Fibroblast of peridontal ligament (primary cell): ENCODE measurements around the gene OR6C1.
"Not testable (repeated sequence)": the region's sequence is repeated elsewhere in the genome, so short reads cannot be mapped to it uniquely, and the experiment has no call there.

Experiments
- DNase-seq: peaks from one replicate; pipeline ENCODE4 v3.0.0-alpha.2; 2010; ENCODE audit errors: extremely low read depth

OR6C1 gene

DNA sequence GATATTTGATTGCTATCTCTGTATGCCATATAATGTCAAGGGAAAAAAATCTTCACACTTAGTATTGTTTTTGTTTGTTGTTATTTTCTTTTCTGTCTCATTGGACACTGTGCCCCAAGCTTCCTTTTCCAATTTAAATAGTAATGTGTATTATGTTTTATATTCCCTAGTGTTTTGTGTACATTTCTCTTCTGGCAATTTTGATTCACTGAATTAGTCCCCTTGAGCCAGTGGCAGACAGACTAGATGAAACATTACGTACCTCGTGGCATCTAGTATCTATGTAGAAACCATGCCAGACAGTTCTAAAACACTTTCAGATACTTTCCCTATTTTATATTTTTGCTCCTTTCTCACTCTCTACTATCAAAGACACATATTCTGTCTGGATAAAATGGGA lies at the start of gene OR6C1:
OR6C1 (plus strand) TSS at position 301 of the 400 bp plus-strand sequence. CDS start 6,257 bp downstream, outside the sequence.
- DNase-seq, result no peak

DNA sequence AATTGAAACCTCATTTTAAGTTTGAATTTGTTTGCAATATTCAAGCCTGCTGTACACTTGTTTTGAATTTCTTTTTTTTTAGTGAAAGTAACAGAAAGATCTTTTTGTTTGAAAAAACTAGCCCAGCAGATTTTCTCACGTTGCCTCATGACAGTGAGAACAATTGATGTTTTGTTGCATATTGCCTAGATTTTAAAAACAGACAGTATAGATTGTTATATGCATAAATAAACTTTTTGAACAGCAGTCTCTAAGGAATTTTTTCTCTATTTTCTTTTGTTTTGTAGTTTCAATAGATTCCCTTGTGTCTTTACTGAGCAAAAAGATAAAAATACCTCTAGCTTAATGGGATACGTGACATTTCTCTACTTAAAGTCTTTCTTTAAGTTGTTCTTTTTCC lies 33.2 kb upstream of the OR6C1 start:
- no peak for DNase-seq

DNA sequence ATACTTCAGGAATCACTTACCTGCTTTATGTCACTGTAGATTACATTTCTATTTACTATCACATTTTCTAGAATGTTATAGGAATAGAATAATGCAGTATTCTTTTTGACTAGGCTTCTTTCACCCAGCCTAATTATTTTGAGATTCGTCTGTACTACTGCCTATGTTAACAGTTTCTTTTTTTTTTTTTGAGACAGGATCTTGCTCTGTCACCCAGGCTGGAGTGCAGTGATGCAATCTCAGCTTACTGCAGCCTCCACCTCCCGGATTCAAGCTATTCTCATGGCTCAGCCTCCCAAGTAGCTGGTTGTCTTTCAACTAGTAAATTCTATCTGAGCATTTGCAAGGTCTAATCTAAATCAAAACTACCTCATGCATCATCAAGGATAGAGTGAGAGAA lies 24.1 kb upstream of the OR6C1 start:
- DNase-seq, result no peak

DNA sequence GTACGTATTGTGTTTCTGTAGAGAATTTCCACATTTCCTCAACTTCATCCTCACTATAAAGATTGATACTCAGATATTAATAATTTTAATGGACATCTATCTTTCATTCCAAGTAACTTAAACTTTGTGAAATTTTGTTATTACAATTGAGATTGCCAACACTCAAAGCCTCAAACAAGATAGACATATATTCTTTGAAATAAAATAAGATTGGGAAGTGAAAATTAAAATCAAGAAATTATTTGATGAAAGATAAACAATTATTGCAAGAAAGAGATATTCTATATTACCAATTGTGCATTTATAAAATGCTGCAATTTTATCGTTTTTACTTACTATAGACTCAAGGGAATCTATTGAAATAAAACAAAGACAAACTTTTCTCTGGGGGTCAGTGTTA lies 17.7 kb upstream of the OR6C1 start, which contains the start of gene OR6C6:
OR6C6 (minus strand) TSS at position 101 of the 400 bp plus-strand sequence. CDS start 1,337 bp downstream, outside the sequence.
- DNase-seq, result no peak

DNA sequence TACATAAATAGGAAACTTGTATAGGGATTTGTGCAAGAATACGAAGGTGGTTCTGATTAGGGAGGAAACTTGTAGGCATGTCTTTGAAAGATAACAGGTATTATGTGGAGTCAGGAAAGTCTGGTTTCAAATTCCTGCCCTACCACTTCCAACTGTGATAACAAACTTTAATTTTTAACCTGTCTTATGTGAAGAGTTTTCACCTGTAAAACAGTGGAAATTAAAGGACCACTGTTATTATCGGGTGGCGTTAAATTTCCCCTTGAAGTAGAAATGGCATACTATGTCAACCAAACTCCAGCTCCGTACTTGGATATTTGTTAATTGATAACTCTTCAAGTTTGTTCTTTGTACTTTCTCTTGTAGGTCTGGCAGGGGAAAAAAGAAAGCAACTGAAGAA lies 6.1 kb downstream of the OR6C1 start:
- no peak for DNase-seq

DNA sequence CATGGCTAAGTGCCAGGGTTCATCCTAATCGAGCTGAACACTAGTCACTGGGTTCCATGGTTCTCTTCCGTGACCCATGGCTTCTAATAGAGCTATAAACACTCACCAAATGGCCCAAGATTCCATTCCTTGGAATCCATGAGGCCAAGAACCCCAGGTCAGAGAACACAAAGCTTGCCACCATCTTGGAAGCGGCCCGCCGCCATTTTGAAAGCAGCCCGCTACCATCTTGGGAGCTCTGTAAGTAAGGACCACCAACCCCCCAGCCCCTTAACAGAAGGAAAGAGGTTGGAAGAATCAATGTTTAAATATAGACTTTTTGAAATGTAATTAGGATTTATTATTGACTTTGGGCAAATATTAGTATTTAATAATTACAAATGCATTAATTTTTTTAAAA lies 11.7 kb downstream of the OR6C1 start:
- not testable (repeated sequence) for DNase-seq

DNA sequence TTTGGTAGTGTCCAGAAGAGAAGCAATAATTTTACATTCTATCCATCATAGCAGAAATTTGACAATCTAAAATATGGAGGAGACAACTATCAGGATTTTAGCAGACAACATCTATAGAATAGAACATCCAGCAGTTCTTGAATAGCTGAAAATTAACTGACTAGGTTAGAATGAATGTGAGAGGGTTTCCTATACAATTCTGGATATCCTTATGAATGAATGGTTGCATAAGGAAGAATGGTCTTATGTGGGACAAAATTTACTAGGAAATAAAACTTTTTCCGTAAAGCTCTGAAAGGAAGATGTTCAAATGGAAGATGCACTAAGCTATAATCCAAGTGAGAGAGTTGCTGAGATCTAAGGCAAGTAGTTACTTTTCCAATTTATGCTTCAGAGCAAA lies 16.3 kb downstream of the OR6C1 start, which contains the start of gene OR6C3:
OR6C3 (plus strand) TSS at position 301 of the 400 bp plus-strand sequence. CDS start 955 bp downstream, outside the sequence.
- DNase-seq, result no peak

DNA sequence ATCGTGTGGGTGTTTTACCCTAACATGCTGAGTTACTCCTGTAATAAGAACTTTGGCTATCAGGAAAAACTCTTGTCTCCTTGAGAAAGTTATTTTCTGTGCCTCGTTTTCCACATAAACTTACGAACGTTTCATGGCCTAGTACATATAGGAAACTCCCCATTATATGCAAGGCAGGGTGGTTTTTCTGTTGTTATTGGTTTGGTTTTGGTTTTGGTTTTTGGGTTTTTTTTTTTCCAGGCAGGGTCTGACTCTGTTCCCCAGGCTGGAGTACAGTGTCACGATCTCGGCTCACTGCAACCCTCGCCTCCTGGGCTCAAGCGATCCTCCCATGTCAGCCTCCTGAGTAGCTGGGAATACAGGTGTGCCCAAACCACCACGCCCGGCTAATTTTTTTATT lies 21.9 kb downstream of the OR6C1 start:
- no peak for DNase-seq

DNA sequence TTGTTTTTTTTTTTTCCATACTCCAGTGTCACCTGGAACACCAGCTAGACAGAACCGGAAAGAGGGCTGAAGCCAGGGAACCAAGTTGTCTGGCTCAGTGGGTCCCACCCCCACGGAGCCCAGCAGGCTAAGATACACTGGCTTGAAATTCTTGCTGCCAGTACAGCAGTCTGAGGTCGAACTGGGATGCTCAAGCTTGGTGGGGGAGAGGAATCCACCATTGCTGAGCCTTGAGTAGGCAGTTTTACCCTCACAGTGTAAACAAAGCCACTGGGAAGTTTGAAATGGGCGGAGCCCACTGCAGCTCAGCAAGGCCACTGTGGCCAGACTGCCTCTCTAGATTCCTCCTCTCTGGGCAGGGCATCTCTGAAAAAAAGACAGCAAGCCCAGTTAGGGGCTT lies 41.2 kb downstream of the OR6C1 start:
- DNase-seq, result not testable (repeated sequence)

DNA sequence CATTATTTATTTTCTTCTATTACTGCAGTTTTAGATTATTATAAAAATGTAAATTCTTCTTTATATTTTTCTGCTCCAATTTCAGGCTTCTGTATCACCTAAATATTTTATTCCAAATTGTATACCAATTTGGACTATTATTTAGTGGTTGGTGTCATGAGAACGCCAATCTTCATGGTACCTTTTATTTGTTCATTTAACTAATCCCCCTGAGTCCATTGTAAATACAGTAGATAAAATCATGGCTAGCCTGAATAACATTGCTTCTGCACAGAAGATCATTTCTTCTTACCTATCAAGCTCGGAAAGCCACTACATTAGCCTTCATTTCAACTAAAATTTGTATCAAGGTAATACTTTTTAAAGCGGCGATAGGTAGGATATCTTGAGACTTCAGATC lies 48.5 kb downstream of the OR6C1 start, which contains the start of gene OR6C75:
OR6C75 (plus strand) TSS at position 301 of the 400 bp plus-strand sequence. CDS start 2,136 bp downstream, outside the sequence.
- DNase-seq, result no peak

DNA sequence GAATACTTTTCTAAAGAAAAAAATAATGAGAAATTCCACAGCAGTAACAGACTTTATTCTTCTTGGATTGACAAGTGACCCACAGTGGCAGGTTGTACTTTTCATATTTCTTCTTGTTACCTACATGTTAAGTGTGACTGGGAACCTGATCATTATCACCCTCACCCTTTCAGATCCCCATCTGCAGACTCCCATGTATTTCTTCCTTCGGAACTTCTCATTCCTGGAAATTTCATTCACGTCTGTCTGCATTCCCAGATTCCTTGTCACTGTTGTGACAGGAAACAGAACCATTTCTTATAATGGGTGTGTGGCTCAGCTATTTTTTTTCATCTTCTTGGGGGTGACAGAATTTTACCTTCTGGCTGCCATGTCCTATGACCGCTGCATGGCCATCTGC lies 50.9 kb downstream of the OR6C1 start:
- DNase-seq, result no peak
